Measurements from ENCODE around the gene TRMT1. TPM values are rescaled to one million over a fixed set of nuclear protein-coding genes. Genes with fewer than 3 reads are reported as not detected.

TRMT1 gene
- total and polyA plus RNA-seq, 2 donors (not counting 1 experiment from before 2014, with no cell fraction given), result 91.8 to 281 TPM

DNA sequence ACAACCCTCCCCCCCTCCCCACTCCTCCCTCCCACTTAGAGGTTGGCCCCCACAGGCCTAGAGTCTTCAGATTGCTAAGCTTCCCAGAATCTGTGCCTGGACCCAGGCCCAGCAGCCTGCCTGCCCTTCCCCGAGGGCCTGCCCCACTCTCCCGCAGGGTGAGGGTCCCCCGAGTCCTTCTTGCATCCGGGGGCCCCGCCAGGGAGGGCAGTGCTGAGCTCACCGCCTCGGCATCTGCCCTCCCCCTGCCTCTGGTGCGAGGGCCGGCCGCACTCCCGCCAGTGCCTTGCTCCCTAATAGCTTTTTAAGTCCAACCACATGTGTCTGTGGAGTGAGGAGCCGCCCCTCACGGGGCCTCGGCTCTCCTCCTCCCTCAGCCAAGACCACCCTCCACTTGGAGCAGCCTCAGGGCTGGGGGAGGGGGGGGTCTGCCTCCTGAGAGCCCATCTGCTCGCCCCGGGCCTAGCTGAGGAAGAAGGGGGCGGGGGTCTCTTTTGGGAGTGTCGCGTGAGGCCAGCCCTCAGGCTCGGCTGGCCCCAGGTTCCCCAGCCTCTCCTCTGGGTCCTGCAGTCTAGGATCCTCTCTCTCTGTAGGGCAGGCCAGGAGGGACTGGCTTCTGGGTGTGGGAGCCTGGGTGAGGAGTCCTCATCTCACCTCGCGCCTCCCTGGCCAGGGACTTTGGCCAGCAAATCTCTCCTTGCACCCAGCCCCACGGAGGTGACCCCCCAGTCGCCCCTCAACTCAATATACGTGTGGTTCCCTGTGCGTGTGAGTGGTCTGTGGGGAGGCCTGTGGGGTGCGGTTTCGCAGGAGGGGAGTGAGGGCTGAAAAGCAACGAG lies 61.1 kb downstream of the TRMT1 start:
- H3K9me3 Mint-ChIP-seq (ENCODE audit: insufficient read depth), result no peaks in the 10 kb centered on the region
- no peak overlapping the region for H3K27ac Mint-ChIP-seq
- ChIA-PET CTCF (interaction anchor here (0.6 to 2.2 kb wide), 8 partner anchors 24 to 78 kb away, joined by 3 to 9 read pairs (median 3); no protein-coding TSS in a partner anchor), POLR2A (no interaction called here)
- ATAC-seq (ENCODE audit: low read depth), result no peak
- peaks cover 9 to 10% of the 10 kb centered on the region in 2 donors for H3K4me1 ChIP-seq (ENCODE audit: control insufficient read depth in 2 of 2, insufficient read depth in 2 of 2, low read length in 2 of 2)
- intact Hi-C loops (cut with micrococcal nuclease), result no loop called here
- peaks cover 5% of the 10 kb centered on the region for H3K4me1 Mint-ChIP-seq
- no peaks in the 10 kb centered on the region for H3K79me2 ChIP-seq (ENCODE audit: control insufficient read depth, insufficient read depth, low read length)
- no peak overlapping the region for H3K27ac ChIP-seq (ENCODE audit: low read length in 2 of 2)
- H3K4me2 ChIP-seq (replicated peaks; ENCODE audit: low read depth, low read length, poor library complexity, severe bottlenecking), result no peak overlapping the region
- peaks cover 0 to 45% (median 14%) of the 10 kb centered on the region in 4 experiments for H3K27me3 ChIP-seq (replicated peaks in 1 of 4; ENCODE audit: control extremely low read depth in 1 of 4, control insufficient read depth in 3 of 4, insufficient read depth in 4 of 4, low read length in 3 of 4)
- no peaks in the 10 kb centered on the region for H3K36me3 ChIP-seq (replicated peaks in 1 of 2; ENCODE audit: control extremely low read depth in 1 of 2, control insufficient read depth in 1 of 2, extremely low read depth in 1 of 2, insufficient read depth in 2 of 2, low read length in 1 of 2)
- H3K4me3 ChIP-seq (ENCODE audit: control extremely low read depth in 1 of 5, extremely low read depth in 1 of 5, insufficient read depth in 1 of 5, low read depth in 2 of 5, low read length in 4 of 5), result no peak overlapping the region
- peaks cover 0 to 3% (median 0%) of the 10 kb centered on the region in 3 donors for H3K9me3 ChIP-seq (ENCODE audit: control extremely low read depth in 1 of 3, control insufficient read depth in 2 of 3, insufficient read depth in 1 of 3, low read length in 2 of 3)
- no peak overlapping the region for H2AFZ ChIP-seq (ENCODE audit: insufficient read depth, low read depth, low read length, poor library complexity, severe bottlenecking)
- no peak overlapping the region for H3K4me3 Mint-ChIP-seq
- DNase-seq, result no peak
- WGBS (ENCODE audit: insufficient coverage), result 76% methylated on average over 15 of the region's 29 CpGs
- TF ChIP-seq, protein P1, sequence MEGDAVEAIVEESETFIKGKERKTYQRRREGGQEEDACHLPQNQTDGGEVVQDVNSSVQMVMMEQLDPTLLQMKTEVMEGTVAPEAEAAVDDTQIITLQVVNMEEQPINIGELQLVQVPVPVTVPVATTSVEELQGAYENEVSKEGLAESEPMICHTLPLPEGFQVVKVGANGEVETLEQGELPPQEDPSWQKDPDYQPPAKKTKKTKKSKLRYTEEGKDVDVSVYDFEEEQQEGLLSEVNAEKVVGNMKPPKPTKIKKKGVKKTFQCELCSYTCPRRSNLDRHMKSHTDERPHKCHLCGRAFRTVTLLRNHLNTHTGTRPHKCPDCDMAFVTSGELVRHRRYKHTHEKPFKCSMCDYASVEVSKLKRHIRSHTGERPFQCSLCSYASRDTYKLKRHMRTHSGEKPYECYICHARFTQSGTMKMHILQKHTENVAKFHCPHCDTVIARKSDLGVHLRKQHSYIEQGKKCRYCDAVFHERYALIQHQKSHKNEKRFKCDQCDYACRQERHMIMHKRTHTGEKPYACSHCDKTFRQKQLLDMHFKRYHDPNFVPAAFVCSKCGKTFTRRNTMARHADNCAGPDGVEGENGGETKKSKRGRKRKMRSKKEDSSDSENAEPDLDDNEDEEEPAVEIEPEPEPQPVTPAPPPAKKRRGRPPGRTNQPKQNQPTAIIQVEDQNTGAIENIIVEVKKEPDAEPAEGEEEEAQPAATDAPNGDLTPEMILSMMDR (IDR thresholded peaks at IDR 0.05), result no peak
- TF ChIP-seq EZH2 (IDR thresholded peaks at IDR 0.05; ENCODE audit: borderline replicate concordance, insufficient read depth, low read depth, low read length, poor library complexity, severe bottlenecking), result no peak
- no peak overlapping the region for H3K9ac ChIP-seq (ENCODE audit: low read length)
- peaks cover 36% of the 10 kb centered on the region for H3K27me3 Mint-ChIP-seq
- no peaks in the 10 kb centered on the region for H4K20me1 ChIP-seq (ENCODE audit: control insufficient read depth, insufficient read depth, low read length, poor library complexity, severe bottlenecking)

Other genes starting within 250 kb of the TRMT1 start
- 26.6 and 30.8 TPM in 2 replicates for gene DNASE2, start 235.3 kb downstream of the TRMT1 start, total RNA-seq
- gene DNASE2, start 235.3 kb downstream of the TRMT1 start, polyA plus RNA-seq, result 24.9 and 25.9 TPM in 2 replicates
- gene KLF1, start 229.5 kb downstream of the TRMT1 start, total RNA-seq, result not detected in 2 replicates
- gene KLF1, start 229.5 kb downstream of the TRMT1 start, polyA plus RNA-seq, result not detected in 2 replicates
- 61.2 and 63.2 TPM in 2 replicates for gene GCDH, start 225.6 kb downstream of the TRMT1 start, total RNA-seq
- 47.8 and 48.9 TPM in 2 replicates for gene GCDH, start 225.6 kb downstream of the TRMT1 start, polyA plus RNA-seq
- gene SYCE2, start 197.4 kb downstream of the TRMT1 start, total RNA-seq, result not detected in 2 replicates
- 0.17 TPM in 1 of 2 replicates, not detected in the other for gene SYCE2, start 197.4 kb downstream of the TRMT1 start, polyA plus RNA-seq
- 50.1 and 50.9 TPM in 2 replicates for gene FARSA, start 183.0 kb downstream of the TRMT1 start, total RNA-seq
- 21.2 and 26.4 TPM in 2 replicates for gene FARSA, start 183.0 kb downstream of the TRMT1 start, polyA plus RNA-seq
- 214 and 237 TPM in 2 replicates for gene CALR, start 178.1 kb downstream of the TRMT1 start, total RNA-seq
- 385 and 709 TPM in 2 replicates for gene CALR, start 178.1 kb downstream of the TRMT1 start, polyA plus RNA-seq
- 89.0 and 100 TPM in 2 replicates for gene RAD23A, start 170.9 kb downstream of the TRMT1 start, total RNA-seq
- gene RAD23A, start 170.9 kb downstream of the TRMT1 start, polyA plus RNA-seq, result 106 and 123 TPM in 2 replicates
- 11.7 and 12.6 TPM in 2 replicates for gene GADD45GIP1, start 159.5 kb downstream of the TRMT1 start, total RNA-seq
- 12.9 and 17.5 TPM in 2 replicates for gene GADD45GIP1, start 159.5 kb downstream of the TRMT1 start, polyA plus RNA-seq
- not detected in 2 replicates for gene DAND5, start 147.2 kb downstream of the TRMT1 start, total RNA-seq
- not detected in 2 replicates for gene DAND5, start 147.2 kb downstream of the TRMT1 start, polyA plus RNA-seq
- gene NFIX, start 121.3 kb downstream of the TRMT1 start, total RNA-seq, result 4.8 and 5.6 TPM in 2 replicates
- gene NFIX, start 121.3 kb downstream of the TRMT1 start, polyA plus RNA-seq, result 0.45 and 0.69 TPM in 2 replicates
- 124 and 125 TPM in 2 replicates for gene LYL1, start 13.9 kb downstream of the TRMT1 start, total RNA-seq
- gene LYL1, start 13.9 kb downstream of the TRMT1 start, polyA plus RNA-seq, result 94.2 and 112 TPM in 2 replicates
- gene NACC1, start 1.5 kb upstream of the TRMT1 start, total RNA-seq, result 25.9 and 30.6 TPM in 2 replicates
- gene NACC1, start 1.5 kb upstream of the TRMT1 start, polyA plus RNA-seq, result 16.8 and 27.5 TPM in 2 replicates
- 48.4 and 59.0 TPM in 2 replicates for gene STX10, start 33.6 kb upstream of the TRMT1 start, total RNA-seq
- 147 and 155 TPM in 2 replicates for gene STX10, start 33.6 kb upstream of the TRMT1 start, polyA plus RNA-seq
- 181 and 189 TPM in 2 replicates for gene IER2, start 33.7 kb upstream of the TRMT1 start, total RNA-seq
- gene IER2, start 33.7 kb upstream of the TRMT1 start, polyA plus RNA-seq, result 869 and 2,152 TPM in 2 replicates

Data from B cell (primary cell).